Measurements from ENCODE around the gene MKNK2.

MKNK2 gene

DNA sequence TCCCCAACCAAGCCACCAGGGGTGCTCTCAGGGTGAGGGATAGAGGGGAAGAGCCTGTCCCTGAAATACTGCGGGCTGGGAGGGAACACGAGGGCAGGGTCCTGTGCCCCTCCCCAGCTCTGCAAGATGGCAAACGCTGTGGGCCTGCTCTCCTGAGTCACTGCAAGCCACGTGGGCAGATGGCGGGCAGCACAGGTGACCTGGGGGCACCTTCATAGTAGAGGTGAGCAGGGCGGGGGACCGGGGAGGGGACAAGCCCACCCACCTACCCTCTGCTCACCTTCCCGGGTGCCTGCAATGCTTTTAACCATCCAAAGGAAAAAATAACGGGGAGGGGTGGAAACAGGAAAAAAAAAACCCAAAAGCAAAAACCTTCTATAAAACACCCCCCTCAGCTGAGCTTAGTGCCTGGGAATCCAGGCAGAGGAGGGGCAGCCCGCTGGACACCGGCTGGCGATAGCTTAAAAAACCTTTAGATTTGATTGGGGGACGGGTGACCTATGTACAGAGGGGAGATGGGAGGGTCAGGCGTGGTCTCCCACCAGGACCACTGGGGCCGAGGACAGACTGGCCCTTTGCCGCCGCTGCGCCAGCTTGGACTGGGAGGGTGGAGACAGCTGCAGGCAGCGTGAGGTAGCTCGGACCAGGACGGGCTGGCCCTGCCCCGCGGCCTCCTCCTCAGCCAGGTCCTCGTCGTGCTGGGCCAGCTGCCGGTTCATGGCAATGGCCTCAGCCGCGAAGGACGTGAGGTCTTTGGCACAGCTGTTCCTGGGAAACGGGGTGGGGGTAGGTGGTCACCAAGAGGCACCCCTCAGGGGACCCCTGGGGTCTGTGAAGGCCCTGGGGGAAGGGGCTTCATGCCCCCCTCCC is 11.7 kb downstream of the MKNK2 start:
- no peak for TF ChIP-seq CTCF (IDR thresholded peaks at IDR 0.05; ENCODE audit: low read depth, low read length, missing control alignments)
- in situ Hi-C loops (cut with HindIII; ENCODE audit: low sequenced_read_pairs) = no loop called here
- no peak overlapping the region for H3K4me3 ChIP-seq (ENCODE audit: low read depth, low read length)
- no peak for DNase-seq (ENCODE audit: low read depth)

DNA sequence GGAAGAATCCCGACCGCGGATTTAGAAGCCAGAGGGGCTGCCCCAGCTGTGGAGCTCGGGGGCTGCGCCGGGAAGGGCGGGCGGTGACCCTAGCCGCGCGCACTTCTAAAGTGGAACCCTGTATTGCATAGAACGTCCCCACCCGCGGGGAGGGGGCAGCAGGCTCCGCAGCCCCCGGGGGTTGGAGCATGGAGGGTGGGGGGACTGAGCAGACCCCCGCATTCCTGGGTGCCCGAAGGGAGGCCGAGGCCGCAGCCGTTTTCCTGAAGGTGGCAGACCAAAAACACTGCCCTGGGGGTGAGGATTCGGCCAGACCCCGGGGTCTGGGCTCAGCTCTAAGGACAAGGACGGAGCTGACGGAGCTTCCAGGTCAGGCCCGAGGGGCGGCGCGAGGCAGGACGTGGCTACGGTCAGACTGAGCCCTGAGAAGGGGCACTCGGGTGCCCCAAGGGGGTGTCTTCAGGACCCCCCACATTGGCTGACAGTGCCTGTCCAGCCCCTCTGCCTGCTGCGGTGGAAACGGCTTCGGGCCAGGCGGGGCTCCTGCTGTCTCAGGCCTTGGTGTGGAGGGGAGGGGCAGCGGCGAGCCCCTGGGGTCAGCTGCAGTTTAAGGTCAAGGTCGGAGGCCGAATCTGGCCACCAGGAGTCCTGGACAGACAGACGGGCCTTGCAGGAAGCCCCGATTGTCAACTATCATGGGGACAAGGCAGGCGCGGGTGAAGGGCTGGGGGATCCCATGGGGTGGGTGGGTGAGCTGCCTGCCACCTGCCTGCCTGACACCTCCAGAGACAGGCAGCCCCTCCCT is 12.6 kb downstream of the MKNK2 start:
- in situ Hi-C loops (cut with HindIII; ENCODE audit: low sequenced_read_pairs) = no loop called here
- DNase-seq (ENCODE audit: low read depth) = no peak
- no peak for TF ChIP-seq CTCF (IDR thresholded peaks at IDR 0.05; ENCODE audit: low read depth, low read length, missing control alignments)
- H3K4me3 ChIP-seq (ENCODE audit: low read depth, low read length) = no peak overlapping the region

- no peak for DNase-seq (ENCODE audit: low read depth)
- in situ Hi-C loops (cut with HindIII; ENCODE audit: low sequenced_read_pairs) = no loop called here
- no peak overlapping the region for H3K4me3 ChIP-seq (ENCODE audit: low read depth, low read length)
- TF ChIP-seq CTCF (IDR thresholded peaks at IDR 0.05; ENCODE audit: low read depth, low read length, missing control alignments) = no peak
Observed at GRCh38 chr19:2037651-2038255, 13.3 kb downstream of the MKNK2 start.

GRCh38 chr19:2036424-2036823 is 14.6 kb downstream of the MKNK2 start:
- no peak for DNase-seq (ENCODE audit: low read depth)
- TF ChIP-seq CTCF (IDR thresholded peaks at IDR 0.05; ENCODE audit: low read depth, low read length, missing control alignments) = no peak
- in situ Hi-C loops (cut with HindIII; ENCODE audit: low sequenced_read_pairs) = no loop called here
- no peak overlapping the region for H3K4me3 ChIP-seq (ENCODE audit: low read depth, low read length)

- DNase-seq (ENCODE audit: low read depth) = no peak
- no peak for TF ChIP-seq CTCF (IDR thresholded peaks at IDR 0.05; ENCODE audit: low read depth, low read length, missing control alignments)
- H3K4me3 ChIP-seq (ENCODE audit: low read depth, low read length) = no peak overlapping the region
- in situ Hi-C loops (cut with HindIII; ENCODE audit: low sequenced_read_pairs) = no loop called here
Observed at GRCh38 chr19:2035590-2035991, 15.5 kb downstream of the MKNK2 start.

Measured in astrocyte of the cerebellum (primary cell).